Skeletal muscle cell (primary cell): ENCODE results near the gene NTNG2.

Source experiments
- DNase-seq: peaks from one replicate; pipeline ENCODE4 v3.0.0-alpha.2; 2010; ENCODE audit warnings: low read depth
- H3K4me3 ChIP-seq: 2 replicates; pipeline ENCODE4 v1.5.1; 2011; ENCODE audit warnings: low read depth, mild to moderate bottlenecking, control low read depth, low read length, moderate library complexity

NTNG2 gene

DNA sequence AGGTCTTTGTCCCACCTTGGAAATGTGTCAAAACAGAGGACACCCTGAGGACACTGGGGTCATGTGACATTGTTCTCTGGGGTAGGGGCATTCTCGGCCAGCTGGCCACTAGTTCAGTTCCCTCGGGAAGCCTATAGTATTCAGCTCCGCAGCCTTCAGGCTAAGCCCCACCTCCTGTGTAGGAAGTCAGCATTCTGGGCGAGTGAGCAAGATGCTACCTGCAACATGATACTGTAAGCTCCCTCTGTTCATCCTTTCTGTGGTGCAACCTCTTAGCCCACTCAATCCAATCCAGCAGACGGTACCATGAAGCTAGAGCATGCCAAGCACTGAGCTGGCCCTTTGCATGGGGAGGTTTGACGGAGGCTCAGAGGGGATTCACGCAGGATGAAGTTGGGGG lies 5.3 kb downstream of the NTNG2 start:
- DNase-seq, result no peak
- no peak overlapping the region for H3K4me3 ChIP-seq

DNA sequence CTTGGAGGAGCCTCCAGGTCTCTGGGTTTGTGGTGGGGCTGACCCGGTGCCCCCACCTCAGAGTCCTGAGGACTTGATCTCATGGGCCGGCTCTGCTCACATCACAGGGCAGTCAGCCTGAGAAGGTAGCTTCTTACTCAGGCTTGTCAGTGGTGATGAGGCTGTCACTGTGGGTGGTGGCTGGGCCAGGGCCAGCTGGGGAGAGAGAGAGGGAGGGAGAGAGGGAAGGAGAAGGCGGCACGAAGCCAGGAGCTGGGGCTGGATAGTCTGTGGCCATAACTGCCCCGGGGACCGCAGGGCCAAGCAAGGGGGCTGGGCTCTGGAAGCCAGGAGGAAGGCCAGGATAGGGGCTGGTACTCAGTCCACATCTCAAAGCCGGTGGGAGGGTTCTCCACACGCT lies 6.5 kb downstream of the NTNG2 start:
- no peak for DNase-seq

DNA sequence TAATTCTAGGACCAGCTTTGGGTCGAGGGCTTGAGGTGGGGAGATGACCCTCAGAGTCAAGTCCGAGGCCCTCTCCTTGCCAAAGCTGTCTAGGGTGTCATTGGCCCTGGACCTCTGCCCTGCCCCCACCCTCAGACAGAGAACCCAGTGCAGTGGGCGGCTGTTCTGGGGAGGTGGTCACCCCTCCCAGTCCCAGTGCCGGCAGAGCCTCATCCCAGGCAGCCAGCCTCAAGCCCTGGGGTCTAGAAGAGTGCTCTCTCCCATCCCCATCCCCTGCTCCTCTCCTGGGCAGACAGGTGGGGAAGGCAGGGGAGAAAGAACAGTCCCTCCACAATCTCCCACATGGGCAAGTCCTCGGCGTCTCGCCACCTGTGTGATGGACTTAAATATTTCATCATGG lies 7.0 kb downstream of the NTNG2 start:
- DNase-seq, result no peak
- no peak overlapping the region for H3K4me3 ChIP-seq

More for the DNA sequence above, 6.5 kb downstream of the NTNG2 start:
- H3K4me3 ChIP-seq, result no peak overlapping the region

GRCh38 chr9:132169672-132170392 lies 8.0 kb downstream of the NTNG2 start:
- no peak overlapping the region for H3K4me3 ChIP-seq
- no peak for DNase-seq

- DNase-seq, result no peak
- H3K4me3 ChIP-seq, result no peak overlapping the region
These were observed 9.8 kb downstream of the NTNG2 start for GRCh38 chr9:132171702-132172101.

- no peak overlapping the region for H3K4me3 ChIP-seq
- no peak for DNase-seq
These were observed 10.3 kb downstream of the NTNG2 start for GRCh38 chr9:132172185-132172584.

GRCh38 chr9:132175431-132175830 lies 13.6 kb downstream of the NTNG2 start:
- no peak overlapping the region for H3K4me3 ChIP-seq
- no peak for DNase-seq

- no peak for DNase-seq
- no peak overlapping the region for H3K4me3 ChIP-seq
These were observed 14.5 kb downstream of the NTNG2 start for GRCh38 chr9:132176338-132176737.

DNA sequence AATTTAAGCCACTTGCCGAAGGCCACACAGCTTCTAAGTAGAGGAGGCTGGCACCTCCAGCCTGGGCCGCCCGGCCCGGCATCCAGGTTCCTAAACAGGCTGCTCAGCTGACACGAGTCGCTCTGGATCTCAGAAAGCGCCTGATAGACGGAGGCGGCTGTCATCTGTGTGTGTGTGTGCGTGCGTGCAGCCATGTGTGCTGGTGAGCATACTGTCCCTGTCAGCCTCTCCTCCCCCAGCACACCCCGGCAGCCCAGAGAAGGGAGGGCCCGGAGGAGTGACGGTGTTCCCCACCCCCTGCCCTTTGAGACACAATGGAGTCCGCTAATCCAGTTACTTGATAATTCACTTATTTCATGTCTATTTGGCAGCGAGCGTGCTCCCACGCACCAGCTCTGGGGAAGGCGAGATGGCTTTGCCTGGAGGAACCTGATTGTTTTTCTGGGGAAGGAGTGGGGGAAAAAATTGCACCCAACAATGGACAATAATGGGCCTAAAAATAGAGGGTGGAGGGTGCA lies 20.0 kb downstream of the NTNG2 start:
- no peak overlapping the region for H3K4me3 ChIP-seq
- DNase-seq, result no peak

DNA sequence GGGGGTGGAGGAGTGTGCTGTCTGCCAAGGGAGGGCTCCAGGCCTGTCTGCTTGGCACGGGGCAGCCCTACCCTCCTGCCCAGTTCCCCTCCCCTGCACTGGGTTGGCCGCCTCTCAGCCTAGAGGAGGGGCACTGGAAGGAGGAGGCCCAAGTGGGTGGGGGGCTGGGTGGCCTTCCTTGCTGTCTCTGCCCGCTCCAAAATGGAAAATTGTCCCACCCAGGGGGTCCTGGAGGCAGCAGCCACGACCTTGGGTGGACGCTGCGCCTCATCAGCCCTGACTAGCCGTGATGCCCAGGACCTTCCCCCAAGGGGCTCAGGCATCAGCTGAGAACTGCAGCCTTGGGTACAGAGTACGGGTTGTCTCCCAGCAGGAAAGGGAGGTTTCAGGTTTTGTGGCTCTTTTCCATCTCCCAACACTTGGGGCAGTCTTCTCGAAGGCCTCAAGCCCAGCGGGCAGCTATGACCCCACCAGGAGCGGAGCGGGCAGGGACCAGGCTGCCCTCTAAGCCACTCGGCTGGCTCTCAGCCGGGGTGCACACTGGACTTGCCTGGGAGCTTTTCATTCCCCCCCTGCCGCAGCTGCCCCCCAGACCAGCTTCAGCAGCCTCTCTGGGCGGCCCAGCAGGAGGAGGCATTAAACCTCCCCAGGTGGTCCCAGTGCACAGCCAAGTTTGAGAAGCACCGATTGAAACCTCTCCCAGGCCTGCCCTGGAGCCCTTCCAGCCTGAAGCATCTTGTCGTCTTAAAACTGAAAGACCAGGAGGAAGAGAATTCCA lies 20.6 kb downstream of the NTNG2 start:
- no peak overlapping the region for H3K4me3 ChIP-seq
- no peak for DNase-seq

GRCh38 chr9:132183134-132183533 lies 21.3 kb downstream of the NTNG2 start:
- no peak for DNase-seq
- H3K4me3 ChIP-seq, result no peak overlapping the region

DNA sequence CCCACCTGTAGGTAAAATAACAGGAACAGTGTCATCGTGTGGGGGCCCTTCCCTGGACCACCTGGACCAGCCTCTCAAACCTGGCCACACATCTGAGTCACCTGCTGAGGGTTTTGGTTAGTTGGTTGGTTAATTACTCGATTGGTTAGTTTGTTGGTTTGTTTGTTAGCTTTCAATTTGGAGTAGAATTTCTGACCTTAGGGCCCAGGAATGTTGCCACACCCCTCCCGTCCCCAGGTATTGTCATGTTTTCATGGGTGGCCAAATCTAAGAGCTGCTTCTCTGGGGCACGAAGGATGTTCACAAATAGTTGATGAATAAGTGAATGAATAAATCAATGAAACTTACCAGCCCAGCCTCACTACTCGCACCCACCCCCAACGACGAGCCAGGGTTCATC lies 21.9 kb downstream of the NTNG2 start:
- no peak overlapping the region for H3K4me3 ChIP-seq
- DNase-seq, result no peak

DNA sequence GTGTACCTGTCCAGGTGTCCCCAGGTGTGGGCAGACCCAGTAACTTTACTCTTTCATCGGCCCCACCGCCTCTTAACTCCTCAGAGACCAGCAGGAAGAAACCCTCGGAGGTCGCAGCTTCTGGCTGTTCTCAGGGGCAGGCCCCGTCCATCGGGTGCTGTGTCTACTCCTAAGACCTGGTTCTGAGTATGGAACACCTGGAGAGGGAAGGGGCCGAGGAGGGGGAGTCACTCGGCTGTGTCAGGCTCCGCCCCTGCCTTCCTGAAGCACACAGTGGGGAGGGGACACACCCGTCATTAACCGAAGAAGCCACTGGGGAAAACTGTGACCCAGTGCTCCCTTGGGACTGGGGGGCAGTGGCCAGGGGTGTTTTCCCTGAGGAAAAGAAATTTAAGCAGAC lies 22.3 kb downstream of the NTNG2 start:
- no peak for DNase-seq
- H3K4me3 ChIP-seq, result no peak overlapping the region

DNA sequence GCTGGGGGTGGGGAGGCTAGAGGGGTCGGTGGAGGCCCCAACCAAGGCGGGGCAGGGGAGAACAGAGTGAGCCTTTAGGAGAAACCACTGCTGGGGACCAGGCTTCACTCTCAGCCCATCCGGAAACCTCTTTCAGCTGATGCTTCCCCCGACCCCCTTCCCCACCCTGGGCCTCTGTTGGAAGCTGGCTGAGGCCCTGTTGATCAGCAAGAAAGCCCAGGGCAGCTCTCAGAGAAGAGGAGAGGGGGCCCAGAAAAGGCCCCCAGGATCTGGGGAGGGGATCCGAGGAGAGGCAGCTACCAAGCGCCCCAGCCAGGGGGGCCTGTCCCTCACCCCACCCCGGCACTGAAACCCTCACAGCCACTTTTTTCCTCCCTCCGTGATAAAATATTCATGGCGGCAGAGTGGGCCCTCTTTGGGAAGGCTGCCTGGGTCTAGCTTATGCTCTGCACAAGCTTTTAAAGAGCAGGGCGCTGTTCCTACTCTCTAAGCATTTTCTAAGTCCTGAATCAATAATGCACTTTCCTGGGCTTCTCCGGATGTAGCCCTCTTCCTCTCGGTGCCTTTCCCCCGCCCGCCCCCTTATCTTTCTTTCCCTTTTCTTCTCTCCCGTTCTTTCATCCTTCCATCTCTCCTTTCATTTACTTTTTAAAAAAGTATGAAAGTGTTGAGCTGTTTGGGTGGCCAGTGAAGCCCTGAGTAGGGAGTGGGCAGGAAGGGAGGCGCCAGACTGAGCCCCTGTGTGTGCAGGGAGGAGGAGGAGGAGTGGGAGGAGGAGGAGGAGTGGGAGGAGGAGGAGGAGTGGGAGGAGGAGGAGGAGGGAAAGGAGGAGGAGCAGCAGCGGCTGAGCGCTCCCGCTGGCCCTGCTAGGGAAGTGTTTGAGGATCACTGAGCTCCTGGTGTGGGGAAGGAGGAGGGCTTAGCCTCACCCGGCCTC lies 23.5 kb downstream of the NTNG2 start:
- DNase-seq, result no peak
- no peak overlapping the region for H3K4me3 ChIP-seq

DNA sequence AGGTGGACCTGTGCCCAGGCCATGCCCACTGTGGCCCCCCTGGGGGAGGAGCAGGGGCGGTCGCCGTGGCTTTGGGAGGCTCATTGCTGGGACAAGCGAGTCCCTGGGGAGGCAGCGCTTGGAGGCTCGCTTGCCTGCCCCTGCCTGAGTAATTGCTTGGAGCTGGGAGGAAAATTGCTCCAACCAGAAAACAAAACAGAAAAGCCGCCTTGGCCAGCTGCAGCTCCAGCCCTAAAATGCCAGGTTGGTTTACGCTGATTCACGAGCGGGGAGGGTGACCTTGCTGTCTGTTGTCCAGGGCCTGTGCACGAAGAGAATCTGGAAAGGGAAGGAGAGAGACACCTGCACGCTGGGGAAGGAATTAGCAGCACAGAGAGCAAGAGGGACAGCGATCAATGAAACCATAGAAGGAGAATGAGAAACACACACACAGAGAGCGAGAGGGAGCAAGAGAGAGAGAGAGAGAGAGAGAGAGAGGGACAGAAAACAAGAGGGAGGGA lies 25.3 kb downstream of the NTNG2 start:
- DNase-seq, result no peak
- H3K4me3 ChIP-seq, result no peak overlapping the region

GRCh38 chr9:132190966-132191365 lies 29.1 kb downstream of the NTNG2 start:
- no peak for DNase-seq
- no peak overlapping the region for H3K4me3 ChIP-seq

- DNase-seq, result no peak
- no peak overlapping the region for H3K4me3 ChIP-seq
These were observed 30.9 kb downstream of the NTNG2 start for GRCh38 chr9:132192728-132193127.

- no peak overlapping the region for H3K4me3 ChIP-seq
- DNase-seq, result no peak
These were observed 31.6 kb downstream of the NTNG2 start for GRCh38 chr9:132193227-132194124.

- no peak for DNase-seq
- no peak overlapping the region for H3K4me3 ChIP-seq
These were observed 32.6 kb downstream of the NTNG2 start for GRCh38 chr9:132194508-132194907.
